Measurements from ENCODE around the gene WDSUB1.

Gene WDSUB1

DNA sequence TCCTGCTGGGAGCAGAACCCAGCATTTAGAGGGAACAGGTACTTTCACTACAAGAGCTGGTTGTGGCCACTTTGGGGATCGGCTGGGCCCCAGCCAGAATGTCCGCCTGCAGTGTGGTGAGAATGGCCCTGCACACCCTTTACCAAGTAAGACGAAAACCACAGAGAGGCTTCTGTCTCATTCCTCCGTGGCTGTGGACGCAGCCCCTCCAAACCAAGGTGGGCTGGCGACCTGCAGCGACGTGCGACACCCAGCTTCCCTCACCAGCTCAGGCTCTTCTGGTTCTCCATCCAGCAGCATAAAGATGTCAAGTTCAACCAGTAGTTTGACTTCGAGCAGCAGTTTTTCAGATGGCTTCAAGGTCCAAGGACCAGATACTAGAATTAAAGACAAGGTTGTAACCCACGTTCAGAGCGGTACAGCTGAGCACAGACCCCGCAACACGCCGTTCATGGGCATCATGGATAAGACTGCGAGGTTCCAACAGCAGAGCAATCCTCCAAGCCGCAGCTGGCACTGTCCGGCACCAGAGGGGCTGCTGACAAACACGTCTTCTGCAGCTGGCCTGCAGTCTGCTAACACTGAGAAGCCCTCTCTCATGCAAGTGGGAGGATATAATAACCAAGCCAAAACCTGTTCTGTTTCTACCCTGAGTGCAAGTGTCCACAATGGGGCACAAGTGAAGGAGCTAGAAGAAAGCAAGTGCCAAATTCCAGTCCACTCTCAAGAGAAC is 56.2 kb downstream of the WDSUB1 start:
- H2BK15ac ChIP-seq (ENCODE audit: low read depth, poor library complexity, severe bottlenecking) = no peak overlapping the region
- no peaks in the 10 kb centered on the region for H3K4me1 ChIP-seq (ENCODE audit: control insufficient read depth, insufficient read depth, low read depth, low read length)
- H3K4ac ChIP-seq (ENCODE audit: low read depth in 1 of 2, low read length in 2 of 2) = no peak overlapping the region
- H3K79me1 ChIP-seq (replicated peaks; ENCODE audit: low read length, poor library complexity, severe bottlenecking) = peaks cover 13% of the 10 kb centered on the region
- H3K27ac ChIP-seq (ENCODE audit: low read length, poor library complexity, severe bottlenecking) = no peak overlapping the region
- WGBS = 97% methylated on average over 19 of the region's 19 CpGs
- no peak overlapping the region for H4K8ac ChIP-seq (ENCODE audit: low read length)
- H3K18ac ChIP-seq (ENCODE audit: low read depth in 1 of 2, low read length in 2 of 2) = no peak overlapping the region
- no peak for DNase-seq
- H2BK120ac ChIP-seq (ENCODE audit: low read depth, low read length) = no peak overlapping the region
- no peak overlapping the region for H4K91ac ChIP-seq (ENCODE audit: low read length)
- H3K4me2 ChIP-seq (ENCODE audit: low read length, poor library complexity, severe bottlenecking) = no peak overlapping the region
- H2BK5ac ChIP-seq (ENCODE audit: low read depth, low read length, poor library complexity, severe bottlenecking) = no peak overlapping the region
- no peak overlapping the region for H3K23ac ChIP-seq (ENCODE audit: low read length in 2 of 2)
- no peak overlapping the region for H2AK5ac ChIP-seq (ENCODE audit: low read length, severe bottlenecking)
- peaks cover 32 to 37% of the 10 kb centered on the region in 2 experiments for H3K36me3 ChIP-seq (ENCODE audit: control insufficient read depth in 1 of 2, insufficient read depth in 2 of 2, low read depth in 1 of 2, low read length in 2 of 2)
- no peaks in the 10 kb centered on the region for H3K9me3 ChIP-seq (ENCODE audit: control insufficient read depth, low read length)
- no peak overlapping the region for H2BK12ac ChIP-seq (ENCODE audit: low read length in 2 of 2)
- H3K4me3 ChIP-seq (ENCODE audit: insufficient read depth in 1 of 2, low read depth in 1 of 2, low read length in 2 of 2) = no peak overlapping the region
- no peak overlapping the region for H2AFZ ChIP-seq (ENCODE audit: low read depth, low read length)
- no peaks in the 10 kb centered on the region for H3K27me3 ChIP-seq (ENCODE audit: control insufficient read depth in 1 of 2, insufficient read depth in 1 of 2, low read length in 2 of 2)
- no peak overlapping the region for H3K14ac ChIP-seq (ENCODE audit: low read length in 2 of 2)
- H3K9ac ChIP-seq (ENCODE audit: low read length) = no peak overlapping the region

DNA sequence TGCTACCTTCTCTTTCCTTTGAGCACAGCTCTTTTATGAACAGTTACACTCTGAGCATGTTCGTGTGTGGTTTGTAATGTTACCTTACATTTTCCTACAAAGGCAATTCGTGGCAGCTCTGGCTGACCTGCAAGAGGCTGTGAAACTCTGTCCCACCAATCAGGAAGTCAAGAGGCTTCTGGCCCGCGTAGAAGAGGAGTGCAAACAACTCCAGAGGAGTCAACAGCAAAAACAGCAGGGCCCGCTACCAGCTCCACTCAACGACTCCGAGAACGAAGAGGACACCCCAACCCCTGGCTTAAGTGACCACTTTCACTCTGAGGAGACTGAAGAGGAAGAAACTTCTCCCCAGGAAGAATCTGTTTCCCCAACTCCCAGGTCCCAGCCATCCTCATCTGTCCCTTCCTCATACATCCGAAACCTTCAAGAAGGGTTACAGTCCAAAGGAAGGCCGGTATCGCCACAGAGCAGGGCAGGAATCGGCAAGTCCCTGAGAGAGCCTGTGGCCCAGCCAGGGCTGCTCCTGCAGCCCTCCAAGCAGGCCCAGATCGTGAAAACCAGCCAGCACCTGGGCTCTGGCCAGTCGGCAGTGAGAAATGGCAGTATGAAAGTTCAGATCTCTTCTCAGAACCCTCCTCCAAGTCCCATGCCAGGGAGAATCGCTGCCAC is 56.9 kb downstream of the WDSUB1 start:
- WGBS = 95% methylated on average over 15 of the region's 15 CpGs
- Histone ChIP-seq H4K8ac (ENCODE audit: low read length) (no peak overlapping the region), H2BK12ac (ENCODE audit: low read length in 2 of 2) (no peak overlapping the region), H3K36me3 (ENCODE audit: control insufficient read depth in 1 of 2, insufficient read depth in 2 of 2, low read depth in 1 of 2, low read length in 2 of 2) (peaks cover 31 to 40% of the 10 kb centered on the region in 2 experiments), H3K4me2 (ENCODE audit: low read length, poor library complexity, severe bottlenecking) (no peak overlapping the region), H2BK120ac (ENCODE audit: low read depth, low read length) (no peak overlapping the region), H3K18ac (ENCODE audit: low read depth in 1 of 2, low read length in 2 of 2) (no peak overlapping the region), H3K4me1 (ENCODE audit: control insufficient read depth, insufficient read depth, low read depth, low read length) (no peaks in the 10 kb centered on the region), H3K27ac (ENCODE audit: low read length, poor library complexity, severe bottlenecking) (no peak overlapping the region), H3K4me3 (ENCODE audit: insufficient read depth in 1 of 2, low read depth in 1 of 2, low read length in 2 of 2) (no peak overlapping the region), H2BK15ac (ENCODE audit: low read depth, poor library complexity, severe bottlenecking) (no peak overlapping the region), H2BK5ac (ENCODE audit: low read depth, low read length, poor library complexity, severe bottlenecking) (no peak overlapping the region), H3K14ac (ENCODE audit: low read length in 2 of 2) (no peak overlapping the region), H3K23ac (ENCODE audit: low read length in 2 of 2) (no peak overlapping the region), H4K91ac (ENCODE audit: low read length) (peak overlapping the region; percentile 32), H3K9ac (ENCODE audit: low read length) (no peak overlapping the region), H3K9me3 (ENCODE audit: control insufficient read depth, low read length) (no peaks in the 10 kb centered on the region), H3K4ac (ENCODE audit: low read depth in 1 of 2, low read length in 2 of 2) (no peak overlapping the region), H2AFZ (ENCODE audit: low read depth, low read length) (no peak overlapping the region), H2AK5ac (ENCODE audit: low read length, severe bottlenecking) (no peak overlapping the region), H3K79me1 (replicated peaks; ENCODE audit: low read length, poor library complexity, severe bottlenecking) (peaks cover 11% of the 10 kb centered on the region), H3K27me3 (ENCODE audit: control insufficient read depth in 1 of 2, insufficient read depth in 1 of 2, low read length in 2 of 2) (no peaks in the 10 kb centered on the region)
- DNase-seq = no peak

DNA sequence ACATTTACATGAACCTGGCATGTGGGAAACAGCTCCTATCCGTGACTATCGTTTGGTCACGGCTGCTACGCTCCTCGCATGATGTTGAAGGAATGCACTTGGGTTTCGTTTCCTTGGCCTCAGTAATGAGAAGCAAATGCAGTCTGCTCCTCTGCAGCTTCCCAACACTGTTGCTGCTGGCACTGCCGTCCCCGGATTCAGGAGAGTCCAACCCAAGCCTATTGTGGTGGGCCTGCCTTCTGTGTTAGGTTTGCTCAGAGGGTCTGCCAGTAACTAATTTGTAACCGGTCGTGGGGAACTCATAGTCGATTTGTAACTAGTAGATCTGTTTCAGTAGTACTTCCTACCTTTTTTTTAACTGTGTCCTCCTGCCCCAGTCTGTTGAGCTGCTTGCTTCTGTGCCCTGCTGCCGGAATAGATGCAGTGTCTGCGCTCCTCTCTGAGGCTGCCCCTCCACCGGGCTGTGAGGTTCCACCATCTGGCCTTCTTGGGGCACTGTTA is 58.4 kb downstream of the WDSUB1 start:
- Histone ChIP-seq H2BK12ac (ENCODE audit: low read length in 2 of 2) (no peak overlapping the region), H2BK5ac (ENCODE audit: low read depth, low read length, poor library complexity, severe bottlenecking) (no peak overlapping the region), H3K4me1 (ENCODE audit: control insufficient read depth, insufficient read depth, low read depth, low read length) (no peaks in the 10 kb centered on the region), H2AK5ac (ENCODE audit: low read length, severe bottlenecking) (no peak overlapping the region), H3K27me3 (ENCODE audit: control insufficient read depth in 1 of 2, insufficient read depth in 1 of 2, low read length in 2 of 2) (no peaks in the 10 kb centered on the region), H3K4ac (ENCODE audit: low read depth in 1 of 2, low read length in 2 of 2) (no peak overlapping the region), H3K4me2 (ENCODE audit: low read length, poor library complexity, severe bottlenecking) (no peak overlapping the region), H3K18ac (ENCODE audit: low read depth in 1 of 2, low read length in 2 of 2) (no peak overlapping the region), H3K9me3 (ENCODE audit: control insufficient read depth, low read length) (no peaks in the 10 kb centered on the region), H3K36me3 (ENCODE audit: control insufficient read depth in 1 of 2, insufficient read depth in 2 of 2, low read depth in 1 of 2, low read length in 2 of 2) (peaks cover 37 to 48% of the 10 kb centered on the region in 2 experiments), H3K79me1 (replicated peaks; ENCODE audit: low read length, poor library complexity, severe bottlenecking) (peaks cover 9% of the 10 kb centered on the region), H2BK15ac (ENCODE audit: low read depth, poor library complexity, severe bottlenecking) (no peak overlapping the region), H3K23ac (ENCODE audit: low read length in 2 of 2) (no peak overlapping the region), H2BK120ac (ENCODE audit: low read depth, low read length) (no peak overlapping the region), H4K8ac (ENCODE audit: low read length) (no peak overlapping the region), H3K14ac (ENCODE audit: low read length in 2 of 2) (no peak overlapping the region), H2AFZ (ENCODE audit: low read depth, low read length) (no peak overlapping the region), H3K9ac (ENCODE audit: low read length) (peak overlapping the region; percentile 74), H4K91ac (ENCODE audit: low read length) (no peak overlapping the region), H3K4me3 (ENCODE audit: insufficient read depth in 1 of 2, low read depth in 1 of 2, low read length in 2 of 2) (peak overlapping the region in 1 of 2 experiments; percentile 60), H3K27ac (ENCODE audit: low read length, poor library complexity, severe bottlenecking) (no peak overlapping the region)
- WGBS = 96% methylated on average over 14 of the region's 14 CpGs
- DNase-seq = no peak

DNA sequence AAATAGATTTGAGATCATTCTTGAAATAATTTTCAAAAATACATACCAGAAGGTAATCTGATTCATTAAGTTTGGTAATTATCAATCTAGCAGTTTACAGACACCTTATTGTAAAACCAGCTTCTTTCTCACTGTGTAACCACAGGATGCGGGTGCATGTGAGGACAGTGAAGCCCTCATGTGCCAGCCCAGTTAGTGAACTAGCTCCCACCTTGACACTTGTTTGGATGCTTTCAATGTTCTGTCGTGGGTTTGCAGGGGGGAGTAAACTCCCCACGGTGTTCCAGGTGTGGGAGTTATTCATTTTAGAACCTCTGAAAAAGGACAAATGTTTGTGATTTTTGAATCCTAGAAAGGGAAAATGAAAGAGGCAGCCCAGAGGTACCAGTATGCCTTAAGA is 59.0 kb downstream of the WDSUB1 start:
- Histone ChIP-seq H3K27me3 (ENCODE audit: control insufficient read depth in 1 of 2, insufficient read depth in 1 of 2, low read length in 2 of 2) (no peaks in the 10 kb centered on the region), H3K79me1 (replicated peaks; ENCODE audit: low read length, poor library complexity, severe bottlenecking) (peaks cover 9% of the 10 kb centered on the region), H3K9ac (ENCODE audit: low read length) (peak overlapping the region; percentile 74), H4K91ac (ENCODE audit: low read length) (no peak overlapping the region), H3K14ac (ENCODE audit: low read length in 2 of 2) (no peak overlapping the region), H3K27ac (ENCODE audit: low read length, poor library complexity, severe bottlenecking) (no peak overlapping the region), H3K4me1 (ENCODE audit: control insufficient read depth, insufficient read depth, low read depth, low read length) (no peaks in the 10 kb centered on the region), H3K9me3 (ENCODE audit: control insufficient read depth, low read length) (no peaks in the 10 kb centered on the region), H4K8ac (ENCODE audit: low read length) (no peak overlapping the region), H2BK12ac (ENCODE audit: low read length in 2 of 2) (no peak overlapping the region), H2BK5ac (ENCODE audit: low read depth, low read length, poor library complexity, severe bottlenecking) (no peak overlapping the region), H3K23ac (ENCODE audit: low read length in 2 of 2) (no peak overlapping the region), H3K4me2 (ENCODE audit: low read length, poor library complexity, severe bottlenecking) (no peak overlapping the region), H3K36me3 (ENCODE audit: control insufficient read depth in 1 of 2, insufficient read depth in 2 of 2, low read depth in 1 of 2, low read length in 2 of 2) (peaks cover 40 to 48% of the 10 kb centered on the region in 2 experiments), H2AFZ (ENCODE audit: low read depth, low read length) (no peak overlapping the region), H2BK120ac (ENCODE audit: low read depth, low read length) (no peak overlapping the region), H3K18ac (ENCODE audit: low read depth in 1 of 2, low read length in 2 of 2) (no peak overlapping the region), H2BK15ac (ENCODE audit: low read depth, poor library complexity, severe bottlenecking) (no peak overlapping the region), H3K4ac (ENCODE audit: low read depth in 1 of 2, low read length in 2 of 2) (no peak overlapping the region), H3K4me3 (ENCODE audit: insufficient read depth in 1 of 2, low read depth in 1 of 2, low read length in 2 of 2) (peak overlapping the region in 1 of 2 experiments; percentile 60), H2AK5ac (ENCODE audit: low read length, severe bottlenecking) (no peak overlapping the region)
- WGBS = 75% methylated on average over 3 of the region's 3 CpGs
- DNase-seq = no peak

Measured in mesenchymal stem cell (in vitro differentiated cells and primary cell).